GM19395 (cell line): ENCODE measurements around the gene ZNF280C.

Experiments used
- ATAC-seq: cut with Tn5 transposase; IDR thresholded peaks from one replicate; pipeline ENCODE4 v1.9.1; 2021; ENCODE audit warnings: mild to moderate bottlenecking, moderate library complexity; ENCODE audit not compliant: unreplicated experiment

ZNF280C gene

DNA sequence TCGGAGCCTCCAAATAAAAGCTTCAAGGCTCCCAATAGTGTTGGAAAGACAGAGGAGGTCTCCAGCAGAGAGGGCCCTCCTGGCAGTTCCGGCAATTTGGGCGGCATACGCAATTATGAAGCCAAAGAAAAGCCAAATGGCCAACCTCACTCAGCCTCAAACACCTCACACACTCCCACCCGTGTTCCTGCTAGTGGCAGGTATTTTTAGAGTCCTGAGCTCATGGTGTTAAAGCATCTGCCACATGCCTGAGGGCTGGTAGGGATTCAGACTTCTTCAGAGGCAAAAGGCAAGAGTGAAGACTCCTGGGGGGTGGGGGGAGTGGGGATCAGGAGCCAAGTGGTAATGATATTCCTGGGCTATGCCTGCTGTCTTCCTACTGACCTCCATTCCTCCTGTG is 89.5 kb downstream of the ZNF280C start:
- no peak for ATAC-seq

DNA sequence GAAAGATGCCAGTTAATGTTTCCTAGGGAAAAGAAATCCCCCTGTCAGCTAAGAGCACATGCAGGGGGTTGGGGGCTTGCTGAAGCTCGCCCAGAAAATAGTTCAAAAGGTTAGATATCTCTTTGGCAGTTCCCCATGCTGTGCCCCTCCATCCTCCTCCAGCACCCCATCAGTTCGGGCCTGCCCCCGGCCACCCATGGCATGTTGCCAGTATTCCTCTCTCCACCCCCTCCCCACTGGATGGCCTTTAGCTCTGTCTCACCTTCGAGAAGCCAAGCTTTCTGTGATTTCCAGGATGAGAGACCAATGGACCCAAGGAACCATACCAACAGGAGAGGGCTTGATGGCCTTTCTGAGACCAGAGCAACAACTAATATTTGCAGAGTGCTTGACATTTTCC is 91.8 kb downstream of the ZNF280C start:
- ATAC-seq: no peak

DNA sequence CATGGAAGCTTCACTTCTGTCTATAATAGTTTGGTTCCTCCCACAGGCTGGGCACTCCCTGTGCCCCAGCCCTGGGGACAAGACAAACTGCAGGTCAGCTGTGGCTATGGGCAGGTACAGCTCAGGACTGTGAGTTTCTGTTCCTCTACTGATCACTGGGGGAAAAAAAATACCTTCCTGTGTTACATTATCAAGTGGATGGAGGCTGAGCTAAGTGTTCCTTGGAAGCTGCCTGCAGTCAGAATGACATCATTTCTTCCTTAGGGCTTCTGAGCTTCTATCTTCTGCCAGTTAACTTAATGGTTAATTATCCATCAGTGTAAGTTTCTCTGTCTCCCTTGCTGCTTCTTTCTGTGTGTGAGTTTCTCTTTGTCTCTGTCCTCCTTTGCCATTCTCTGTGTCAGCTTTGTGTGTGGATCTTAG is 92.3 kb downstream of the ZNF280C start:
- ATAC-seq: peak; percentile 87

DNA sequence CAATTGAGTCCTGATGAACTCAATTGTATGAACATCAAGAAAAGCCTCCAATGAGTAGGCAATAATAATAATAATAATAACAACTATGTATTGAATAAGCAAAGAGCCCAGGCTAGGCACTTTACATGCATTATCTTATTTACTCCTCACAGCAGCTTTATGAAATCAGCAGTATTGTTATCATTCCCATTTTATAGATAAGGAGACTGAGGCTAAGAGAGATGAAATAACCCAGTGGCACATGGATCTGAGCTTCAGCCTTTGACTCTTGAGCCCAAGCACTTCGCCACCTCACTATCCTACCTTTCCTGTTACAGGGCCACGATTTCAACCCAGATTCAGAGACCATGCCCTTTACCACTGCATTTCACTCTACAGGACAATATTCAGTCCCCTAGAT is 93.8 kb downstream of the ZNF280C start:
- no peak for ATAC-seq

- ATAC-seq: no peak
These were observed 94.5 kb downstream of the ZNF280C start for GRCh38 chrX:130174045-130174704.

DNA sequence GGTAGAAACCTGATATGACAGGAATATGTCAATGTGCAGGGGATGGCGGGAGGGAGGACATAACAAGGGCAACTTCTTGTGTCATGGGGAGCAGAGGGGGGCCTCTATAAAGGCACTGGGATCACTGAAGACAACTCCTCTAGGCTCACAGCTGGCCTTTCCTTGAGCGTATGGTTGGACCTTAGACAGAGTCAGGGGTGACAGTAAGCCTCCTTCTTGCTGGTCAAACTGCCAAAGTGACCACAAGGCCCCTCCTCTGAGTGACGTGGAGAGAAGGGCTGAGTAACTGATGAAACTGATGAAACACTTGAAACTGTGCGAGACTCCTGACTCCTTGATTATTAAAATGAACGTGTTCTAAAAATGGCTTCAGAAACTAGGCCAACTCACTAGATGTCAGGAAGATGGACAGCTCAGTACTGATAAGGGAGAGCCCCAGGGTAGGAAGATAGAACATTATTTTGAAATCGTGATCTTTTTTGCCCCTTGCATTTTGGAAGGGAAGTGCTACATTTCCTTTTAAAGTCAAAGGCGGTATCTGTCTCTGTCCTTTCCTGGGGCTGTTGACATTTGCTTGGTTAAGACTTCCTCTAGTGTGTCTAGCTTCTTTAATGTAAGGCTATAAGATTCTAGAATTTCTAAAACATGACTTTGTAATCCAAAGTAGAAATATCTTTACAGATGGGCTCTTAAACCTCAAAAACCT is 95.4 kb downstream of the ZNF280C start:
- ATAC-seq: peak; percentile 31

DNA sequence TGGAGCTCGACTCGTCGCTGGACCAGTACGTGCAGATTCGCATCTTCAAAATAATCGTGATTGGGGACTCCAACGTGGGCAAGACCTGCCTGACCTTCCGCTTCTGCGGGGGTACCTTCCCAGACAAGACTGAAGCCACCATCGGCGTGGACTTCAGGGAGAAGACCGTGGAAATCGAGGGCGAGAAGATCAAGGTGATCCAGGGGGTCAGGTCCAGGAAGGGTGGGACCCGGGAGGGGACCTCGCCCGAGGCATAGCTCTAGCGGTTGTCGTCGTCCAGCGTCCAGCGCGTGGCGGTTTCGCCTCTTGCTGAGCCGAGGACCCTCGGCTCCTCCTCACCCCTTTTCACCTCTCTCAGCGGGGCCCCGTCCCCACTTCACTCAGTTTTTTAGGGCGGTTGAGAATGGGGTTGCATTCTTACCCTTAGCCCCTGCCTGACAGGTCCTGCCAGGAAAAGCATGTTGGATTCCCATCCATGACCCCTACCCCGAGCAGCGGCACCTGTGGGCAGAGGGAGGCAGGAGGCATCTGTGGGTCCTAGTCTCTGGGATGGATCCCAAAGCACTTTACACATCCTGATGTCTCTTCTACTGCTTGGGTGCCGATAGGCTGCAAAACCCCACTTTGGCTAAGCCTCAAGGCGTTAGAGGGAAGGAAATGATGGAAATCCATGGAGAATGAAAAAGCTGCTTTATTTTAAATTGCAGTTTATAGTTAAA is 96.4 kb downstream of the ZNF280C start:
- no peak for ATAC-seq

DNA sequence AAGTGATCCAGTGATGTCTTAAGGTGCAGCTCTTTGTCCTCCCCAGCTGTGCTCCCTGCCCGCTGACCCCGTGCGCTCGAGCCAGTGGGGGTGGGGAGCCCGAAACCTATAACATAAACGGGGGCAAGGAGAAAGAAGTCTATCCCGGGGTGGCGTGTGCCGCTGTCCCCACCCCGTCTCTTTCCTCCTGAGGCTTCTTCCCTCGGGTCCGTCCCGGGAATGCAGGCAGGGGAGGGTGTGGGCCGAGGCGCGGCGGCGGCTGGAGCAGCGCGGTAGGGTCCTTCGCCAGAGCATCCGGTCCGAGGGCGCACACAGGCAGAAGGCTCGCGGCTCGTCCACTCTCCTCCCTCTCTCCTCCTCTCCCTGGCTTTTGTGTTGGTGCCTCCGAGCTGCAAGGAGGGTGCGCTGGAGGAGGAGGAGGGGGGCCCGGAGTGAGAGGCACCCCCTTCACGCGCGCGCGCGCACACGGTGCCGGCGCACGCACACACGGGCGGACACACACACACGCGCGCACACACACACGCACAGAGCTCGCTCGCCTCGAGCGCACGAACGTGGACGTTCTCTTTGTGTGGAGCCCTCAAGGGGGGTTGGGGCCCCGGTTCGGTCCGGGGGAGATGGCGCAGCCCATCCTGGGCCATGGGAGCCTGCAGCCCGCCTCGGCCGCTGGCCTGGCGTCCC is 97.1 kb downstream of the ZNF280C start, which contains the start of gene RAB33A:
RAB33A (plus strand) TSS at position 517 of the 681 bp plus-strand sequence; CDS start at position 618, 101 bp downstream.
- ATAC-seq: peak; percentile 4

GRCh38 chrX:130170752-130171445 is 97.8 kb downstream of the ZNF280C start:
- ATAC-seq: peak; percentile 78

DNA sequence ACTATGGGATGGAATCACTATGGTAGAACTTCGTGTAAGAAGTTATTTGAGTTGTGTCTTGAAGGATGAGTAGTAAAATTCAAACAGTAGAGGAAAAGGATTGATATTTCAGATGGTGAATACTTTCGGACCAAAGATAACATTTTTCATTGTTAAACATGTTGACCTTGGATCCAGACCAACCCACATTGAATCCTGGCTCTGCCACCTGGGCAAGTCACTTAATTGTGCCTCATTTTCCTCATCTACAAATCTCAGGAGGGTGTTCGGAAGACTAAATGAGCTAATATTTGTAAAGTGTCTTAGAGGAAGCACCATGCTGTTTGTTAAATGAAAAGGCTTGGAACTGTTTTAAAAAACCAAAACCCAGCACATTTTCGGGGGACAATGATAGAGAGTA is 101.7 kb downstream of the ZNF280C start:
- no peak for ATAC-seq

DNA sequence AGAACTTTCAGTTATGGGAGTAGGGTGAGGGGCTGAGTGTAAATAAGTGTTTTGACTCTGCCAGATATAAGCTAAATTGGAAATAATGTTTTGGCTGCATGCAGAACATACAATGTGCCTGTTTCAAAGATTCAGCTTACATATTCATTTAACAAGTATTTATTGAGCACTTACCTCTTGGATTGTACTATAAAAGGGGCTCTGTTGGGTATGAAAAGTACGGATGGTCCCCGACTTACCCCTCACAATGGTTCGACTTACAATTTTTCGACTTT is 102.3 kb downstream of the ZNF280C start:
- ATAC-seq: no peak

GRCh38 chrX:130165703-130166502 is 102.8 kb downstream of the ZNF280C start, which contains the start of gene AIFM1:
Gene AIFM1, minus strand, starts transcription at chrX:130165841. Its CDS starts 185 bp downstream, at chrX:130165656.
- peak; percentile 91 for ATAC-seq

GRCh38 chrX:130165181-130165702 is 103.5 kb downstream of the ZNF280C start:
- ATAC-seq: no peak

GRCh38 chrX:130163398-130163797 is 105.3 kb downstream of the ZNF280C start:
- ATAC-seq: no peak

GRCh38 chrX:130162094-130162735 is 106.5 kb downstream of the ZNF280C start:
- ATAC-seq: no peak

DNA sequence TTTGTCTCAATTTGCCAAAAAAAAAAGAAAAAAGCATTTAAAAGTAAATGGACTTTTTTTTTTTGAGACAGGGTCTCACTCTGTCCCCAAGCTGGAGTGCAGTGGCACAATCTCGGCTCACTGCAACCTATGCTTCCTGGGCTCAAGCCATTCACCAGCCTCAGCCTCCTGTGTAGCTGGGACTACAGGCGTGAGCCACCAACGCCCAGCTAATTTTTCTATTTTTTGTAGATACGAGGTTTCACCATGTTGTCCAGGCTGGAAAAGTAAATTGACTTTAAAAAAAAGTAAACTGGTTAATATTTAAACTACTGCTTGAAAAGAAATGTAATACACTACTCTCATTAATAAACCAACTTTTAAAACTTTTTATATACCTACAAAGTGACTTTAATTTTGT is 108.9 kb downstream of the ZNF280C start:
- no peak for ATAC-seq

GRCh38 chrX:130158311-130158710 is 110.4 kb downstream of the ZNF280C start:
- no peak for ATAC-seq

DNA sequence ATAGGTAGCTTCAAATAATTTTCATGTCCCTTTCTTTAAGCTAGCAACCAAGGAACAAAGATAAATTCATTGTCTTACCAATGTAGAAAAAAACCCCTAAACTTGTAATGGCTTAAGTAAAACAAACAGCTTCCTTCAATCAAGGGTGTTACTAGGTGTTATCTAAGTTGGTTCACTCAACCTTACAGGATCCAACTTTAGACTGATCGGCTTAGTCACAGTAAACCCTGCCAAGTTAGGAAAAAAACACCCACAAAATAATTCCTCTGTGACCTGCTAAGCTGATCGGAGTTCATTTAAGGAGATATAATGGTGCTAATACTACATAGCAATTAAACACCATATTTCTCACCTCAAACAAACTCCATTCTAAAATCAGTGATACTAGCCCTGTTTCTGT is 113.1 kb downstream of the ZNF280C start:
- no peak for ATAC-seq
